ENCODE data around the gene ANO3.

DNA sequence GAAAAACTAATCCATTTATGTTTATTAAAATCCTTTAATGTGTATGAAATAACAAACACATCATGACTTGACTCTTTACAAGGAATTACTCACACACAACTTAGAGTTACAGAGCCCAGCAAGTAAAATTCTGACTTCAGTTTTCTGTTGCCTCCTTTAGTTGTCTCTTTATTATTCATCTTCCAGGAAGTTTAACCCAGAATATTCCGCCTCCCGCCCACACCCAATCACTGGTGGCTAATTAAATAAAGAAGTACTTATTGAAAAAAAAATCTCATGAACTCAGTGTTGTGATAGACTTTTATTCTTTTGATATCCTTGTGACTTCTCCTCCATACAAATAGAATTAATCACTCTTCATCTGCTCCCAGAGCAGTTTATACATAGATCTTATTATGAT is 178.2 kb downstream of the ANO3 start:
- TF ChIP-seq CTCF (conservative IDR thresholded peaks at IDR 0.05) (no peak), EZH2 (IDR thresholded peaks at IDR 0.05; ENCODE audit: low read depth) (no peak)

All from PC-9 (cell line).